ENCODE data around the gene LENG1. TPM values are rescaled to one million over a fixed set of nuclear protein-coding genes. Genes with fewer than 3 reads are reported as not detected.
A peak's percentile ranks its signal among the peaks of the same experiment; 100 is the strongest.

Gene LENG1
- total and polyA plus RNA-seq, 2 experiments from 2014 or later: 6.9 to 10.2 TPM

DNA sequence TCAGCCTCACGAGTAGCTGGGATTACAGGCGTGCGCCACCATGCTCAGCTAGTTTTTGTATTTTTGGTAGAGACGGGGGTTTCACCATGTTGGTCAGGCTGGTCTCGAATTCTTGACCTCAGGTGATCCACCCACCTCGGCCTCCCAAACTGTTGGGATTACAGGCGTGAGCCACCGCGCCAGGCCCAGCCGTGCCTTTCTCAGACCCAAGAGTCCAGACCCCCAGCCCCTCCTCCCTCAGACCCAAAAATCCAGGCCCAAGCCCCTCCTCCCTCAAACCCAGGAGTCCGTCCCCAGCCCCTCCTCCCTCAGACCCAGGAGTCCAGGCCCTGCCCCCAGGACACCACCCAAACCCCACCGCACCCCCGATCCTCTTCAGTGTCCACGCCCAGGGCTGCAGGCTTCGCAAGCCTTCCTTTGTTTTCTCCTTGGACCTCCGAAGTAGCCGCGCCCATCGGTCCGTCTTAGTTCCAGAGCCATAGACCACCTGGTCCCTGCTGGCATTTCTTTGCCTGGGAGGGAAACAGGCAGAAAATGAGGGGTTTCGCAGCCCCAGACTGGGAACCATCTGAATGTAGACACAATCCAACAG lies 9.7 kb upstream of the LENG1 start:
- Histone ChIP-seq H3K79me2 (ENCODE audit: insufficient read depth) (no peaks in the 10 kb centered on the region), H3K36me3 (ENCODE audit: low read depth) (no peaks in the 10 kb centered on the region), H3K4me1 (ENCODE audit: insufficient read depth) (no peaks in the 10 kb centered on the region), H3K9me3 (ENCODE audit: low read depth) (no peaks in the 10 kb centered on the region), H3K27ac (no peak overlapping the region), H2AFZ (no peak overlapping the region), H3F3A (ENCODE audit: insufficient read depth) (no peaks in the 10 kb centered on the region), H3K27me3 (replicated peaks; ENCODE audit: insufficient read depth) (no peaks in the 10 kb centered on the region), H4K20me1 (ENCODE audit: insufficient read depth) (no peaks in the 10 kb centered on the region), H3K9ac (no peak overlapping the region), H3K4me3 (no peak overlapping the region), H3K4me2 (ENCODE audit: unreplicated experiment) (no peak overlapping the region), H3K9me2 (ENCODE audit: insufficient read depth) (no peaks in the 10 kb centered on the region)
- DNase-seq: no peak
- 76 to 79% methylated on average over 20 to 21 of the region's 21 CpGs for WGBS, 2 experiments (ENCODE audit: low coverage in 1 of 2, low lambda C conversion rate in 2 of 2, missing lambda C conversion rate in 2 of 2)
- in situ Hi-C loops (cut with MboI): no loop called here
- TF ChIP-seq EZH2 (IDR thresholded peaks at IDR 0.05; ENCODE audit: insufficient read depth, poor library complexity, severe bottlenecking): no peak
- TF ChIP-seq EZH2phosphoT487 (IDR thresholded peaks at IDR 0.05; ENCODE audit: insufficient read depth, low read depth): no peak

DNA sequence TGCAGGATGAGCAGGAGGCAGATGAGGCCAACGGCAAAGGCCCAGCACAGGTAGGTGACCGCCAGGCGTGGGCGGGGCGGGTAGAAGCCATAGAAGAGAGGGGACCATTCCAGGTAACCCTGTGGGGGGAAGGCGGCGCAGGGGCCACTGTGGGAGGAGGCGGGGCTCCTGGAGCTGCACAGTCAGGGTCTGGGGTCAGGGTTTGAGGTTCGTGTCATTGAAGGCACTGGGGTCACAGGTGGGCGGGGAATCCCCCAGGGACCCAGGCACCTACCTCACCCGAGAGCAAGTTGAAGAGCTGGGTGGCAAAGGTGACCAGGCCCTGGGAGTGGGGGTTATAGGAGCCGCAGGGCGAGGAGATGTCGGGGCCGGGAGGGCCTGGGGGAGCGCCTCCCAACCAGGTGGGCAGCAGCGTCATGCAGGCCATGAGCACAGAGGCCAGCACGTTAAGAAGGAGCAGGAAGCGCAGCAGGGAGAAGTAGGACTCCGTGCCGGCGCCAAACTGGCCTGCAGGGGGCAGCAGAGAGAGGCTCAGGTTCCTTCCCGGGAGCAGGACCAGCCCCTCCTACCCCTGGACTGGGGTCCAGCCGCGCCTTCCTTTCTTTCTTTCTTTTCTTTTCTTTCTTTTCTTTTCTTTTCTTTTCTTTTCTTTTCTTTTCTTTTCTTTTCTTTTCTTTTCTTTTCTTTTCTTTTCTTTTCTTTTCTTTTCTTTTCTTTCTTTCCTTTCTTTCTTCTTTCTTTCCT lies 8.8 kb upstream of the LENG1 start:
- Histone ChIP-seq H3K9me3 (ENCODE audit: low read depth) (no peaks in the 10 kb centered on the region), H3K27ac (no peak overlapping the region), H2AFZ (no peak overlapping the region), H3K27me3 (replicated peaks; ENCODE audit: insufficient read depth) (no peaks in the 10 kb centered on the region), H3K4me1 (ENCODE audit: insufficient read depth) (no peaks in the 10 kb centered on the region), H3K36me3 (ENCODE audit: low read depth) (no peaks in the 10 kb centered on the region), H3K4me2 (ENCODE audit: unreplicated experiment) (no peak overlapping the region), H3K79me2 (ENCODE audit: insufficient read depth) (no peaks in the 10 kb centered on the region), H3K9ac (no peak overlapping the region), H4K20me1 (ENCODE audit: insufficient read depth) (no peaks in the 10 kb centered on the region), H3K9me2 (ENCODE audit: insufficient read depth) (no peaks in the 10 kb centered on the region), H3F3A (ENCODE audit: insufficient read depth) (no peaks in the 10 kb centered on the region), H3K4me3 (no peak overlapping the region)
- in situ Hi-C loops (cut with MboI): no loop called here
- peak; percentile 89 for DNase-seq
- no peak for TF ChIP-seq EZH2phosphoT487 (IDR thresholded peaks at IDR 0.05; ENCODE audit: insufficient read depth, low read depth)
- no peak for TF ChIP-seq EZH2 (IDR thresholded peaks at IDR 0.05; ENCODE audit: insufficient read depth, poor library complexity, severe bottlenecking)
- 25 to 36% methylated on average over 14 to 25 of the region's 25 CpGs for WGBS, 2 experiments (ENCODE audit: low coverage in 1 of 2, low lambda C conversion rate in 2 of 2, missing lambda C conversion rate in 2 of 2)

- no peak overlapping the region for H2AFZ ChIP-seq
- H3K4me1 ChIP-seq (ENCODE audit: insufficient read depth): peaks cover 7% of the 10 kb centered on the region
- no peak overlapping the region for H3K27ac ChIP-seq
- H3F3A ChIP-seq (ENCODE audit: insufficient read depth): peaks cover under 1% of the 10 kb centered on the region; the same call in 1 of the 2 replicates
- H3K9ac ChIP-seq: no peak overlapping the region
- 89 to 90% methylated on average over 25 of the region's 25 CpGs for WGBS, 2 experiments (ENCODE audit: low coverage in 1 of 2, low lambda C conversion rate in 2 of 2, missing lambda C conversion rate in 2 of 2)
- in situ Hi-C loops (cut with MboI): no loop called here
- H3K36me3 ChIP-seq (ENCODE audit: low read depth): no peaks in the 10 kb centered on the region
- no peaks in the 10 kb centered on the region for H3K27me3 ChIP-seq (replicated peaks; ENCODE audit: insufficient read depth)
- H3K9me2 ChIP-seq (ENCODE audit: insufficient read depth): no peaks in the 10 kb centered on the region
- no peak for DNase-seq
- H3K9me3 ChIP-seq (ENCODE audit: low read depth): no peaks in the 10 kb centered on the region
- TF ChIP-seq EZH2phosphoT487 (IDR thresholded peaks at IDR 0.05; ENCODE audit: insufficient read depth, low read depth) (no peak), EZH2 (IDR thresholded peaks at IDR 0.05; ENCODE audit: insufficient read depth, poor library complexity, severe bottlenecking) (no peak)
- H3K4me3 ChIP-seq: no peak overlapping the region
- no peaks in the 10 kb centered on the region for H4K20me1 ChIP-seq (ENCODE audit: insufficient read depth)
- H3K79me2 ChIP-seq (ENCODE audit: insufficient read depth): no peaks in the 10 kb centered on the region
- H3K4me2 ChIP-seq (ENCODE audit: unreplicated experiment): no peak overlapping the region
These were observed 5.7 kb upstream of the LENG1 start for GRCh38 chr19:54165222-54165621.

DNA sequence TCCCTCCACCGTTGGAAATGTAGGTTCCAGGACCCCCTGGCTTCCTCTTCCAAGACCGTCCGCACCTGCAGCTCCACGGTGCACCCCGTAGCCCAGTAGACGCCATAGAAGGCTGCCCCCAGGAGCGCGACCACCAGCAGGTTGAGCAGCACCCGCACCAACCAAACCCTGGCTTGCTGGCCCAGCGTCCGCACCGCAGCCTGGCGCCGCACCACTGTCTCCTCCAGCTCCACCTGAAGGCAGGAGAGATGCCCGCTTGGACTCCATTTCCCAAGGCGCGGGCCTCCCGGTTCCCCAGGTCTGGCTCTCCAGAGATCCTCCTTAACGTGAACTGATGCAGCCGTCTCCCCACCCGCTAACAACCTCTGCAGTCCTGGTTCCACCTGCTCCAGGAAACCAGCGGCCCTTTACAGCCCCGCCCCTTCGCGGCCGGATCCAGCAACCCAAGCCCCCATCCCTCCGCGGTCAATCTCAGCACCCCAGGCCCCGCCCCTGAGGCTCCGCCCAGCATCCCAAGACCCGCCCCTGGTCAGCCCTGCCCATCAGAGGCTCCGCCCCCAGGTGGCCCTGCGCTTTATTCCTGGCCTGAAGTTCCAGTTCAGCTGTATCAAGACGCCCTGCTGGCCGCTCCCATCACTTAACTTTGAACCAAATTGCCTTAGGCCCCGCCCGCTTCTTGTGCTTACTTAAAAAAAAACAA lies 5.0 kb upstream of the LENG1 start:
- in situ Hi-C loops (cut with MboI): no loop called here
- Histone ChIP-seq H3K9me2 (ENCODE audit: insufficient read depth) (no peaks in the 10 kb centered on the region), H3K4me1 (ENCODE audit: insufficient read depth) (peaks cover 7% of the 10 kb centered on the region), H3F3A (ENCODE audit: insufficient read depth) (peaks cover 3% of the 10 kb centered on the region; the same call in 1 of the 2 replicates), H4K20me1 (ENCODE audit: insufficient read depth) (no peaks in the 10 kb centered on the region), H3K79me2 (ENCODE audit: insufficient read depth) (no peaks in the 10 kb centered on the region), H3K27me3 (replicated peaks; ENCODE audit: insufficient read depth) (no peaks in the 10 kb centered on the region), H3K4me3 (no peak overlapping the region), H3K36me3 (ENCODE audit: low read depth) (no peaks in the 10 kb centered on the region), H3K9me3 (ENCODE audit: low read depth) (no peaks in the 10 kb centered on the region), H2AFZ (no peak overlapping the region), H3K4me2 (ENCODE audit: unreplicated experiment) (no peak overlapping the region), H3K27ac (no peak overlapping the region), H3K9ac (no peak overlapping the region)
- TF ChIP-seq EZH2 (IDR thresholded peaks at IDR 0.05; ENCODE audit: insufficient read depth, poor library complexity, severe bottlenecking): no peak
- no peak for TF ChIP-seq EZH2phosphoT487 (IDR thresholded peaks at IDR 0.05; ENCODE audit: insufficient read depth, low read depth)
- WGBS, 2 experiments (ENCODE audit: low coverage in 1 of 2, low lambda C conversion rate in 2 of 2, missing lambda C conversion rate in 2 of 2): 13 to 17% methylated on average over 27 to 37 of the region's 37 CpGs
- peak; percentile 50 for DNase-seq

Data from GM23248 (cell line).